Activated naive CD8-positive, alpha-beta T cell treated with anti-CD3 and anti-CD28 coated beads, Interleukin-2, amount 10 ng/mL, durations not matched to agents 7 days and 5 days (primary cell): ENCODE measurements around the gene RASGEF1C. TPM values are rescaled to one million over a fixed set of nuclear protein-coding genes. Genes with fewer than 3 reads are reported as not detected.
A peak's percentile ranks its signal among the peaks of the same experiment; 100 is the strongest.
"Not testable (repeated sequence)": the region's sequence is repeated elsewhere in the genome, so short reads cannot be mapped to it uniquely, and the experiment has no call there.

Source experiments
- ATAC-seq: fragments of 150-1000 bp; cut with Tn5 transposase; one replicate; pipeline ENCODE4 v1.10.0; 2021; ENCODE audit warnings: low read depth, moderate library complexity
- POLR2A ChIA-PET: fragments of 350-600 bp; sonication (Branson Sonifier 250); formaldehyde crosslinking; loops from one replicate; lab custom pipeline; 2021; ENCODE audit warnings: antibody characterized with exemption; lab: Charles Lee
- DNase-seq: peaks from one replicate; pipeline ENCODE4 v3.0.0; 2021
- H3K27ac Mint-ChIP-seq: one replicate; pipeline ENCODE4 v1.8.0; 2022; ENCODE audit warnings: mild to moderate bottlenecking, mixed read lengths
- H3K27me3 Mint-ChIP-seq: one replicate; pipeline ENCODE4 v1.8.0; 2022; ENCODE audit warnings: mild to moderate bottlenecking, moderate library complexity, mixed read lengths
- H3K36me3 Mint-ChIP-seq: one replicate; pipeline ENCODE4 v1.8.0; 2021; ENCODE audit warnings: mild to moderate bottlenecking, mixed read lengths
- H3K4me1 Mint-ChIP-seq: one replicate; pipeline ENCODE4 v1.8.0; 2021; ENCODE audit warnings: mixed read lengths
- H3K4me3 Mint-ChIP-seq: one replicate; pipeline ENCODE4 v1.8.0; 2022; ENCODE audit warnings: mild to moderate bottlenecking, moderate library complexity, mixed read lengths
- H3K9me3 Mint-ChIP-seq: one replicate; pipeline ENCODE4 v1.8.0; 2021; ENCODE audit warnings: mixed read lengths
- total RNA-seq, 2 experiments: library from RNA; stranded (reverse); gene quantifications; one replicate each; pipeline ENCODE4 v1.2.3, GENCODE V29; 2021

Gene RASGEF1C
- total RNA-seq, 2 experiments from 2014 or later: not detected

DNA sequence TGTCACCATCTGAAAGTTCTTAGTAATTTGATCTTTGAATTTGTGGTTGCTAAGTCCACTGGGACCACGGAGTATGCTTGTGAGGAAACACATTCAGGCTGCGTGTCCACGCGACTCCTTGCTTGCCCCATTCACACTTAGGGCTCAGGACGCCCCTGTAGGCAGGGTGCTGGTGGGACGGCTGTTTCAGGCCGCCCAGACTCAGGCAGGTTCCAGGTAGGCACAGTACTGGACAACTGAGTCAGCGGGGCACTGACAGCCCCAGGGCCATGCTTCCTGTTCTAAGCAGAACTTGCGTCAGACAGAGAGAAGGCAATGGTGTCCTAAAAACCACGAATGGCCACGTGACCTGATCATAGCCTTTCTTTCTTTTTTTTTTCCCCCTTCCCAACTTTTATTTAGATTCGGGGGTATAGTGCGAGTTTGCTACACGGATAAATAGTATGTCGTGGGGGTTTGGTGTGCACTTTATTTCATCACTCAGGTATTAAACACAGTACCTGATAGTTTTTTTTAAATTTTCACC, 7.7 kb upstream of the RASGEF1C start:
- no peak overlapping the region for H3K27ac Mint-ChIP-seq
- H3K4me1 Mint-ChIP-seq: no peaks in the 10 kb centered on the region
- POLR2A ChIA-PET: no interaction called here
- DNase-seq (no peak), ATAC-seq (no peak)
- H3K9me3 Mint-ChIP-seq: peaks cover 19% of the 10 kb centered on the region
- H3K4me3 Mint-ChIP-seq: no peak overlapping the region
- H3K36me3 Mint-ChIP-seq: no peaks in the 10 kb centered on the region
- H3K27me3 Mint-ChIP-seq: peaks cover 4% of the 10 kb centered on the region

DNA sequence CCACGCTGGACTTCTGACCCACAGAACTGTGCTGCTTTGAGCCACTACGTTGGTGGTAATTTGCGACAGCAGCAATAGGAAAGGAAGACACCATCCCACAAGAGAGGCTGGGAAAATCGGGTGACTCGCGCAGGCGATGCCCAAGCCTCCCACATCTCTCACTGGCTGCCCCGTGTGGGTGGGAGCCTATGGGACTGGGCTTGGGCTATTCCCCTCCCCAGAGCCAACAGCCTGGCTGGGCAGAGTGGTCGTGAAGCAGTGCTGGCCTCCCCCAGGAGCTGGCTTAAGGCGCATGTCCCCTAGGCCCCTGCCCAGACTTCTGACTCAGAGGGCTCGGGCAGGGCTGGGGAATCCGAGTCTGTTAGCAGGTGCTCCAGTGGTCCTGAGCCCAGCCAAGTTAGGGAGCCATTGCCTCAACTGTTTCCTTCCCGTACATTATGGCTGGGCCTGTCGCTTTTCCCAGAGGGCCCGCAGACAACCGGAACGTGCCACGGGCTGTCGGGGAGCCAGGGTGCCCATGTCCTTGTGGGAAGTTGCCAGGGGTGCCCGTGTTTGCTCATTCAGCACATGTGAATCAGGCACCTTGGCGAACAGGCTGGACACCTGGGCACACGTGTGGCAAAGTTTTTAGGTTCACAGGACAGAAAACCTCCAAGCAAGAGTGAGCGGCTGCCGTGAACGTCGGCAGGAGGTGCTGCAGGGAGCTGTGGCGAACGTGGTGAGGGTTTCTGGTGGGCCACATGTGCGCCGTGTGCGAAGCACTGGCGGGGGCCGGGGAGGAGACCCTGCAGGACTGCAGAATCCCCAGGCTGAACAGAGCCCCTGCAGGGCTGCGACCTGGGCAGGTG, 7.0 kb upstream of the RASGEF1C start:
- Mint-ChIP-seq H3K4me3 (no peak overlapping the region), H3K27me3 (peaks cover 4% of the 10 kb centered on the region), H3K4me1 (no peaks in the 10 kb centered on the region), H3K27ac (no peak overlapping the region), H3K36me3 (no peaks in the 10 kb centered on the region), H3K9me3 (peaks cover 19% of the 10 kb centered on the region)
- ATAC-seq (no peak), DNase-seq (no peak)
- POLR2A ChIA-PET: no interaction called here

DNA sequence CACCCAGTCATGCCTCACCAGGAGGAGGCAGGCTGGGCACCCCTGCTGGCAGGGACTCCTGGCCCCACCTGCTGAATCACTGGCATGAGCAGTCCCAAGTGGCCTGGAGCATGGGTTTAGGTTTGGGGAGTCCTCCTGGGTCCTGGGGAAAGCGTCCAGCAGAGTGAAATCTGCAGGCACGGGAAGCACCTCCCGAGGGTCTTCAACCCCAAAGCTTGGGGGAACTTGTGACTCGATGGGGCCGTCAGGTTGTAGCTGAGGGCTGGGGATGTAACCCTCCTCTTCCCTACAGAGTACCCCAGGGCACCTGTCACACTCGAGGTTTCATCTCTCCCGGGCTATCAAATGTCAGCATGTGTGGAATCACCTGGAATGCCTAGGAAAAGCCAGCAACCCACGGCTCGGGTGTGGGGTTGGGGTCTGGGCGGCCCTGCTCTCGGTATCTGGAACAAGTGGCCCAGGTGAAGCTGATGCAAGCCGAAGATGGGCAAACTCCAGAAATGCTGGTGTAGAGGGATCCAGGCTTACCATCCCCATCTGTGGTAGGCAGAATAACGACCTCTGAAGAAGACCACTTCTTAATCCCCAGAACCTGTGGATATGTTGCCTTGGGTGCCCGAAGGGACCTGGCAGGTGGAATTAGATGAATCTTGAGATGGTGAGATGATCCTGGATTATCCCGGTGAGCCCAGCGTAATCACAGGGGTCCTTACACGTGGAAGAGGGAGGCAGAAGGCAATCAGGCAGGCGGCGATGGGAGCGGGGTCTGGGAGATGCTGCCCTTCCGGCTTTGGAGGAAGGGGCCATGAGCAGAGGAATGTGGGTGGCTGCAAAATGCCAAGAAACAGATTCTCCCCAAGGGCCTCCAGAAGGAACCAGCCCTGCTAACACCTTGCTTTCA, 6.1 kb upstream of the RASGEF1C start:
- Mint-ChIP-seq H3K4me1 (no peaks in the 10 kb centered on the region), H3K36me3 (no peaks in the 10 kb centered on the region), H3K27me3 (peaks cover 4% of the 10 kb centered on the region), H3K9me3 (peaks cover 17% of the 10 kb centered on the region), H3K27ac (no peak overlapping the region), H3K4me3 (no peak overlapping the region)
- ATAC-seq (no peak), DNase-seq (no peak)
- POLR2A ChIA-PET: no interaction called here

DNA sequence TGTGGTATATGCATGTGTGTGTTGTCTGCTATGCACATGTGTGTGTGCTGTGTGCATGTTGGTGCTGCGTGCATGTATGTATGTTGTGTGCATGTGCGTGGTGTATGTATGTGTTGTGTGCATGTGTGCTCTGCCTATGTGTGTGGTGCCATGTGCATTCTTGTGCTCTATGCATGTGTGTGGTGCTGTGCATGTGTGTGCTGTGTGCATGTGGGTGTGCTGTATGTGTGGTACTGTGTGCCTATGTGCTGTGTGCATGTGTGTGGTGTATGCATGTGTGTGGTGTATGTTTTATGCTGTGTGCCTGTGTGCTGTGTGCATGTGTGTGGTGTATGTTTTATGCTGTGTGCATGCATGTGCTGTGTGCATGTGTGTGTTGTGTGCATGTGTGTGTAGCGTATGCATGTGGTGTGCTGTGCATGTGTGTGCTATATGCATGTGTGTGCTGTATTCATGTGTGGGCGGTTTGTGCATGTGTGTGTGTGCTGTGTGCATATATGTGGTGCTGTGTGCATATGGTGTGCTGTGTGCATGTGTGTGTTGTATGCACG, 4.7 kb upstream of the RASGEF1C start:
- Mint-ChIP-seq H3K27ac (no peak overlapping the region), H3K4me1 (no peaks in the 10 kb centered on the region), H3K36me3 (no peaks in the 10 kb centered on the region), H3K4me3 (no peak overlapping the region), H3K27me3 (peaks cover 10% of the 10 kb centered on the region), H3K9me3 (peaks cover 13% of the 10 kb centered on the region)
- ATAC-seq (no peak), DNase-seq (no peak)
- POLR2A ChIA-PET: no interaction called here

DNA sequence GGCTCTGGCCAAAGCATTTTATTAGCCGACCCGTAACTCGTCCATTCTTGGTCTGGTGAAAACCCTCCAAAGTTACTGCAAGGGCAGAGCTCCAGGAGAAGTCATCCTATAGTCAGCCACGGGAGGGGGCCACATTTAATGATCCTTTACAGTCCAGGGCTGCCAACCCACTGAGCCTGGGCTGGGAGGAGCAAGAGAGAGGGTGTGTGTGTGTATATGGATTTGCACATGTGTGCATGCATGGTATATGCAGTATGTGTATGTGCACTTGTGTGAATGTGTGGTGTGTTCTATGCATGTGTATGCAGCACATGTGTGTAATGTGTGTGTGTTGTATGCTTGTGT, 4.2 kb upstream of the RASGEF1C start:
- ATAC-seq: no peak
- Mint-ChIP-seq H3K36me3 (no peaks in the 10 kb centered on the region), H3K27me3 (peaks cover 13% of the 10 kb centered on the region), H3K4me1 (no peaks in the 10 kb centered on the region), H3K27ac (no peak overlapping the region), H3K9me3 (peaks cover 10% of the 10 kb centered on the region), H3K4me3 (no peak overlapping the region)
- no peak for DNase-seq
- POLR2A ChIA-PET: no interaction called here

DNA sequence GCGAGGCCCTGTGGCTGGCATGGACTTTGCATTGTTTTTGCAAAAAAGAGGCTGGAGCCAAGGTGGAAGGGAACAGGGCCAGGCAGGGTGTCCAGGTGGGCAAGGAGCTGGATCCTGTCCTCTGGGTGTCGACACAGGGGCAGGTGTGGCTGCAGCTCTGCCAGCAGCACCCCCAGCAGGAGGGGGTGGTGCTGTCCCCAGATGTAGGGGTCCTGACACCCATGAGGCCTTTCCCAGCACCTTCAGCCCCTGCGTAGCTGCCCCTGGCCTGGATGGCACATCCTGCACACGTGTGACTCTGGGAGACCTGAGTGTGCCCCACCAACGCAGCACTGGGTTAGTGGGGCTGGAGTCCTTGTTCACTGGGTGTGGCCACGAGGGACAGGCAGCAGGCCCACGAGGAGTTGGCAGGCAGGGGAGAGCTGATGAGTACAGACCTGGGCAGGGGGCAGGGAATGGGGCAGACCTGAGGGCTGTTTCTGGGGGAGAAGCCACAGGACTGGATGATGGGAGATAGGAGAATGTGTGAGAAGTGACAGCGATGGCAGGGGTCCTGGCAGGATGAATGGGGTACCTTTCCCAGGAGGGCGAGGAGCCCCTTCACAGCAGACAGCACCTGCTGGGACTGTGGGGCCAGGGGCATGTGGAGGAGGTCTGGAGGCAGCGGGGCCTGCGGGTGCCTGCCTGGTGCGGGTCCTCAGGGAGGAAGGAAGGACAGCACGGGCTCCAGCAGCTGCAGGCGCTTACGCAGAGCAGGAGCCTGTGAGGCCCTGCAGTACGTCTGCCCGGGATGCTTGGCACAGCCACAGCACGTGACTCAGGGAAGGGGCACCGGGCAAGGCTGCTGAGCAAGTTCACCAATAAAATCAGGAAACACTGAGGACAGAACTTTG, 3.6 kb upstream of the RASGEF1C start:
- no peak overlapping the region for H3K27ac Mint-ChIP-seq
- no peak for DNase-seq
- no peaks in the 10 kb centered on the region for H3K36me3 Mint-ChIP-seq
- peaks cover 9% of the 10 kb centered on the region for H3K9me3 Mint-ChIP-seq
- ATAC-seq: no peak
- H3K4me3 Mint-ChIP-seq: no peak overlapping the region
- H3K4me1 Mint-ChIP-seq: no peaks in the 10 kb centered on the region
- H3K27me3 Mint-ChIP-seq: peaks cover 20% of the 10 kb centered on the region
- POLR2A ChIA-PET: no interaction called here

DNA sequence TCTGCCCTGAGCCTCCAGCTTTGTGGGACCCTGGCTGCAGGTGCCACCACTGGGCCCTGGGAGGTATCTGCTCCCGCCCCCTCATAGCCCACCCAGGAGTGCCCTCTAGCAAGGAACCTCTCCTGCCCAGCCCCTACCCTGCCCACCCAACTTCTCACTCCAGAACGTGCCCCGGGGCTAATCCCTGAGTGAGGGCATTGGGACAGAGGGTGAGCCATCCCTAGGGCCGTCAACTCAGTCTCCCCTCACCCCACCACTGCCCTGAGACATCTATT, 2.7 kb upstream of the RASGEF1C start:
- no peak for ATAC-seq
- peaks cover 9% of the 10 kb centered on the region for H3K9me3 Mint-ChIP-seq
- POLR2A ChIA-PET: no interaction called here
- DNase-seq: no peak
- no peak overlapping the region for H3K4me3 Mint-ChIP-seq
- H3K27ac Mint-ChIP-seq: no peak overlapping the region
- no peaks in the 10 kb centered on the region for H3K36me3 Mint-ChIP-seq
- peaks cover 24% of the 10 kb centered on the region for H3K27me3 Mint-ChIP-seq
- no peaks in the 10 kb centered on the region for H3K4me1 Mint-ChIP-seq

DNA sequence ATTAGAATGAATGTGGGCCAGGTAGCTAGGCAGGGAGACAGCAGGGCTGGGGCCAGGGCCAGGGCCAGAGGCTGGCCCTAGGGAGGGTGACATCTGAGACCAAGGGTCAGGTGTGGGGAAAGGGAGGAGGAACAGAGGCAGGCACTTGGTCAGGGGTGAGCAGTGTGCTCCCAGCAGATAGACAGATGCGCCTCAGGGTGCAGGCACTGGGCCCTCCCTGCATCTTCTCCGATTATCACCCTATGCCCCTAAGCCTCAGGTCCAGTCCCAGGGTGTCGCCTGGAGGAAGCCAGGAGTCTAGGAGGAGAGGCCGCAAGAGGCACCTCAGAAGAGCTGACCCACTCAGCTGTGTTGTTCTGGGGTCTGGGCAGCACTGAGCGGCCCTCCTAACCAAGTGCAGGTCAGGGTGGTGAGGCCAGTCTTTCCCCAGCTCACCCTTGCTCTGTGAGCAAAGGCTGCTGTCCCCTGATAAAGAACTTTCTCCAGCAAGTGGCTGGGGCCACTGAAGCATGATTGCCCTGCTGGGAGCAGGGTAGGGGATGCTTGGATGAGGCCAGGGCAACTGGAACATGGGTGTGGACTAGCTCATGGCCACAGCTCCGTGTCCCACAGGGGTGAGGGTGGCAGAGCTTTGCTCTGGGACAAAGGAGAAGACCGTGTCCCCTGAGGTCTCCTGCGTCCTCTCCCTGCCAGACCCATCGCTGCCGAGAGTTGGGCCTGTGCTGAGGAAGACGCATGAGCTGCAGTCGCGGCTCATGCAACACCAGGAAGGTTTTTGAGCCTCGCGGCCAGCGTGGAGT, 2.1 kb upstream of the RASGEF1C start:
- ATAC-seq (no peak), DNase-seq (no peak)
- no peaks in the 10 kb centered on the region for H3K36me3 Mint-ChIP-seq
- POLR2A ChIA-PET: no interaction called here
- no peaks in the 10 kb centered on the region for H3K4me1 Mint-ChIP-seq
- H3K27me3 Mint-ChIP-seq: peaks cover 28% of the 10 kb centered on the region
- H3K27ac Mint-ChIP-seq: no peak overlapping the region
- no peak overlapping the region for H3K4me3 Mint-ChIP-seq
- peaks cover 9% of the 10 kb centered on the region for H3K9me3 Mint-ChIP-seq

DNA sequence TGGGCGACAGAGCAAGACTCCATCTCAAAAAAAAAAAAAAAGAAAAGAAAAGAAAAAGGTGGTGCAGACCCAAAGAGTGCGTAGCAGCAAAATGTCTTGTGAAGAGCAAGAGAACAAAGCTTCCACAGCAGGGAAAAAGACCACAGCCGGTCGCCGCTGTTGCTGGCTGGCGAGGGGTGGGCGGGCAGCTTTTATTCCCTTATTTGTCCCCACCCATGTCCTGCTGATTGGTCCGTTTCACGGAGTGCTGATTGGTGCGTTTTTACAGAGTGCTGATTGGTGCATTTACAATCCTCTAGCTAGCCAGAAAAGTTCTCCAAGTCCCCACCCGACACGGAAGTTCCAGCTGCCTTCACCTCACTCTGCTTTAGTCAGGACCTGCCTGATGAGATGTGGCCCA, 1.1 kb upstream of the RASGEF1C start:
- ATAC-seq, H3K4me3 Mint-ChIP-seq, DNase-seq, POLR2A ChIA-PET, H3K4me1 Mint-ChIP-seq, H3K36me3 Mint-ChIP-seq, H3K27ac Mint-ChIP-seq, H3K9me3 Mint-ChIP-seq: not testable (repeated sequence)
- peaks cover 32% of the 10 kb centered on the region for H3K27me3 Mint-ChIP-seq

DNA sequence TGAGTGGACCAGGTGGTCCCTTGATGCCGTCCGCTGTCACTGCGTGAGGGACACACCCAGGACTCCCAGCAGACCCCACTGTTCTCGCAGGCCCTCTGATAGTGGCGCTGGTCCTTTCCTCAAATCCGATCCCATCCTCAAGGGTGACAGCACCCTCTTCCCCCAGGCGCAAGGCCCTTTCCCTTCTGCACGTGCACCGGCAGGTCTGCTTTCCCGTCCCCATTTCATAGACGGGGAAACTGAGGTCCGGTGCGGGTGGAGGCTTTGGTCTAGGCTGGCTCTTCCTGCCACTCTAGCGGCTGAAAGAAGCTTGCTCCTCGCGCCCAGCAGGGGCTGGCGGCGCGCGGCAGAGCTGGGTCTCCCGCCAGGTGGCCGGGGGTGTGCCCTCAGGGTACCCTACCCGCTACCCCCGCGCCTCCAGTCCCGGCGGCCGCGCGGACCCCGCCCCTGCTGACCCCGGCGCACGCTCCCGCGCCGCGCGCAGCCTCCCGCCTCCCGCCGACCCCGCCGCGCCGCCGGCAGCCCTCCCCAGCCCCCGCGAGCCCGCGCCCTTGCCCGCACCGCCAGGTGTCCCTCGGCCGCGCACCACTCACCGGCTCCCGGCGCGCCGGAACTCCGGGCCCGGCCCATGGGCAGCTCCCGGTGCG, 453 bp downstream of the RASGEF1C start:
- Mint-ChIP-seq H3K27ac (no peak overlapping the region), H3K36me3 (no peaks in the 10 kb centered on the region), H3K9me3 (peaks cover 2% of the 10 kb centered on the region), H3K4me3 (peak overlapping the region; percentile 20), H3K4me1 (no peaks in the 10 kb centered on the region), H3K27me3 (peaks cover 32% of the 10 kb centered on the region)
- no peak for DNase-seq
- ATAC-seq: peak; percentile 25
- POLR2A ChIA-PET: no interaction called here

DNA sequence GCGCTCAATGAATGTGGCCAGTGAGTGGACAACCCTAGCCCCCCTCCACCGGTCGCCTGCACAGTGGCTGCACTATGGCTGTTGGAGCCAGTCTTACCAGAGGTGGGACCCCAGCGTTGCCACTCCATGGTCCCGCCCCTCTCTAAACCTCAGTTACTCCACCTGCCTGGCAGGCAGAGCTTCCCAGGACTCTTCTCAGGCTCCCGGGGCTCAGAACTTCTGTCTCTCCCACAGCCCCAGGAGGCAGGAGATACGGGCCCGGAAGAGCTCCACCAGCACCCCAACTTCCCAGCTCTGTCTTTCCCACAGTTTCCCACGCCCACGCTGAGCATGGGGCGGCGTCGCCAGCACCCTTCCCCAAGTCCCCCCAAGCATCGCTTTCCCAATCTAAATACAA, 975 bp downstream of the RASGEF1C start:
- POLR2A ChIA-PET: no interaction called here
- Mint-ChIP-seq H3K27ac (no peak overlapping the region), H3K36me3 (no peaks in the 10 kb centered on the region), H3K4me1 (no peaks in the 10 kb centered on the region), H3K9me3 (no peaks in the 10 kb centered on the region), H3K4me3 (peak overlapping the region; percentile 20), H3K27me3 (peaks cover 28% of the 10 kb centered on the region)
- ATAC-seq (no peak), DNase-seq (no peak)

DNA sequence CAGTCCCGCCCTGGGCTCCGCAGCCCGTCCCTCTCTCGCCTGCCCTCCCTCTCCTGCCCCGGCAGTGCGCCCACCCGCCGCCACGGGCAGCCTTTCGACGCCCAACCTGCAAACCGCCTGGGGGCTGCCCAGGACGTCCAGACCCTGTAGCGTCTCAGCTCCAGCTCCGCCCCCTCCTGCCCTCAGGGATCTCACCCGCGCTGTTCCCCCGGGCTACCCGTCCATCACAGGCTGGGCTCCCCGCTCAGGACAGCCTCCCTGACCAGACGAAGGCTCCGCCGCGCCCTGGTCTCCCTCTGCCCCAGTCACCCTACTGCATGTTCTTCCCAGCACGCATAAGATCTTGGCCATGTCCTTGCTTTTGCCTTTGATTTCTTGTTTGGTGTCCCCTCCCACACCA, 1.4 kb downstream of the RASGEF1C start:
- no peak for ATAC-seq
- no peak overlapping the region for H3K4me3 Mint-ChIP-seq
- no peaks in the 10 kb centered on the region for H3K4me1 Mint-ChIP-seq
- POLR2A ChIA-PET: no interaction called here
- H3K36me3 Mint-ChIP-seq: no peaks in the 10 kb centered on the region
- peaks cover 28% of the 10 kb centered on the region for H3K27me3 Mint-ChIP-seq
- no peaks in the 10 kb centered on the region for H3K9me3 Mint-ChIP-seq
- H3K27ac Mint-ChIP-seq: no peak overlapping the region
- no peak for DNase-seq
